MCF 10A (cell line): ENCODE measurements around the gene RAC2. TPM values are rescaled to one million over a fixed set of nuclear protein-coding genes. Genes with fewer than 3 reads are reported as not detected.
A peak's percentile ranks its signal among the peaks of the same experiment; 100 is the strongest.

Source experiments
- BruUV-seq: library from RNA; stranded (reverse); fragments of 400-500 nt; replicated peaks from 2 replicates; lab custom pipeline; 2021; lab: Mats Ljungman, UMichigan
- CTCF ChIA-PET: fragments of 300-600 bp; sonication (Branson Sonifier 250); formaldehyde crosslinking; extraction: SDS; loops from one replicate; lab custom pipeline; 2021; ENCODE audit warnings: antibody characterized with exemption, inconsistent platforms; lab: Yijun Ruan, JAX
- POLR2A ChIA-PET: fragments of 300-600, 350-650 bp; sonication (Branson Sonifier 250); formaldehyde crosslinking; extraction: SDS; loops from one replicate; lab custom pipeline; 2020; ENCODE audit warnings: antibody characterized with exemption, inconsistent platforms; lab: Yijun Ruan, JAX
- DNase-seq: peaks from one replicate; pipeline ENCODE4 v3.0.0-alpha.2; 2018; ENCODE audit not compliant: unreplicated experiment
- H3K27ac Mint-ChIP-seq: one replicate; pipeline ENCODE4 v1.8.0; 2022; ENCODE audit warnings: mild to moderate bottlenecking, low read depth, mixed read lengths; ENCODE audit not compliant: unreplicated experiment
- H3K27me3 Mint-ChIP-seq: one replicate; pipeline ENCODE4 v1.8.0; 2022; ENCODE audit warnings: mixed read lengths; ENCODE audit not compliant: insufficient read depth, unreplicated experiment
- H3K36me3 Mint-ChIP-seq: one replicate; pipeline ENCODE4 v1.8.0; 2022; ENCODE audit warnings: mild to moderate bottlenecking, moderate library complexity, mixed read lengths; ENCODE audit not compliant: insufficient read depth, unreplicated experiment
- H3K4me1 Mint-ChIP-seq: one replicate; pipeline ENCODE4 v1.8.0; 2022; ENCODE audit warnings: mixed read lengths; ENCODE audit not compliant: insufficient read depth, unreplicated experiment
- H3K4me3 Mint-ChIP-seq: one replicate; pipeline ENCODE4 v1.8.0; 2022; ENCODE audit warnings: mild to moderate bottlenecking, moderate library complexity, mixed read lengths; ENCODE audit not compliant: unreplicated experiment
- H3K9me3 Mint-ChIP-seq: one replicate; pipeline ENCODE4 v1.8.0; 2022; ENCODE audit warnings: mixed read lengths; ENCODE audit not compliant: unreplicated experiment
- intact Hi-C: fragments of 100-400 bp; cut with micrococcal nuclease; formaldehyde crosslinking; loops from 2 replicates; pipeline ENCODE4 v1.14.1; 2022
- total RNA-seq: library from RNA; stranded (reverse); gene quantifications from 2 replicates; pipeline ENCODE4 v1.2.3, GENCODE V29; 2022
- TF ChIP-seq, protein P1 (sequence below): fragments of 200-600 bp; IDR thresholded peaks from one replicate; pipeline ENCODE4 v1.8.0; 2022; ENCODE audit warnings: antibody characterized with exemption, mild to moderate bottlenecking; ENCODE audit not compliant: unreplicated experiment

RAC2 gene
- total RNA-seq, 1 experiment from 2014 or later = 42.4 TPM

DNA sequence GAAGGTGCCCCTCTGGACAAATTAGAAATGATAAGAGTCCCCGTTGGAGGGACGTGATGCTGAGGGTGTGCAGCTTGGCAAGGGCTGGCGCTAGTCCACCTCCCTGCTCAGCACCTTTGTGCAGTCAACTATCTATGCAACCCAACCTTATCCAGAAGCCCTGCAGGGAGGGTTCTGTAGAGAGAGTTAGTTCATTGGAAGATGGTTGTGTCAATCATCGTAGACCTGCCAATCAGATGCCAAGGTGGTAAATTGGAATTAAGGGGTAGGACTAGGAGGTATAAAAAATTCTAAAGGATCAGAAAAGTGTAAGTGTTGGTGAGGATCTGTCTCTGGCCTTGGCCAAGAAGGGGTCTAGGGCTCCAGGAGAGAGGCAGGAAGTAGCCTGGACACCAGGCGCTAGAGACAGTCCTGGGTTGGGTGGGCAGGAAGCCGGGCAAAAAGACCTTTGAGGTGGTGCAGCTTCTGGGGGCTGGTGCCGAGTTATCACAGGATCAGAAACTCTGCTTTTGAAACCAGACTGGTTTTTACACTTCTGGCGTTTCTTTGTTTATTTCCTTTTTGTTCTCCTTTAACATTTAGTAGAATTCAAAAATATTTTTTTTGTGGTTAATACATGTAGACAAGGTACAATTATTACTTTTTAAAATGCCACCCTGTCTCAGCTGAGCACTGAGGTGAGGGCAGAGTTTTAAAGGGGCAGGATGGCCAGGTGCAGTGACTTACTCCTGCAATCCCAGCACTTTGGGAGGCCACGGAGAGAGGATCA is 57.7 kb downstream of the RAC2 start:
- TF ChIP-seq, protein P1, sequence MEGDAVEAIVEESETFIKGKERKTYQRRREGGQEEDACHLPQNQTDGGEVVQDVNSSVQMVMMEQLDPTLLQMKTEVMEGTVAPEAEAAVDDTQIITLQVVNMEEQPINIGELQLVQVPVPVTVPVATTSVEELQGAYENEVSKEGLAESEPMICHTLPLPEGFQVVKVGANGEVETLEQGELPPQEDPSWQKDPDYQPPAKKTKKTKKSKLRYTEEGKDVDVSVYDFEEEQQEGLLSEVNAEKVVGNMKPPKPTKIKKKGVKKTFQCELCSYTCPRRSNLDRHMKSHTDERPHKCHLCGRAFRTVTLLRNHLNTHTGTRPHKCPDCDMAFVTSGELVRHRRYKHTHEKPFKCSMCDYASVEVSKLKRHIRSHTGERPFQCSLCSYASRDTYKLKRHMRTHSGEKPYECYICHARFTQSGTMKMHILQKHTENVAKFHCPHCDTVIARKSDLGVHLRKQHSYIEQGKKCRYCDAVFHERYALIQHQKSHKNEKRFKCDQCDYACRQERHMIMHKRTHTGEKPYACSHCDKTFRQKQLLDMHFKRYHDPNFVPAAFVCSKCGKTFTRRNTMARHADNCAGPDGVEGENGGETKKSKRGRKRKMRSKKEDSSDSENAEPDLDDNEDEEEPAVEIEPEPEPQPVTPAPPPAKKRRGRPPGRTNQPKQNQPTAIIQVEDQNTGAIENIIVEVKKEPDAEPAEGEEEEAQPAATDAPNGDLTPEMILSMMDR = no peak
- Mint-ChIP-seq H3K27ac (no peak overlapping the region), H3K36me3 (peaks cover 17% of the 10 kb centered on the region), H3K27me3 (no peaks in the 10 kb centered on the region), H3K4me1 (peaks cover 21% of the 10 kb centered on the region), H3K9me3 (no peaks in the 10 kb centered on the region), H3K4me3 (no peak overlapping the region)
- no TSS peak for BruUV-seq
- POLR2A ChIA-PET = interaction anchor here (1.4 to 1.6 kb wide), 2 partner anchors 10 to 11 kb away, joined by 5 read pairs; no protein-coding TSS in a partner anchor
- peak; percentile 77 for DNase-seq
- CTCF ChIA-PET = interaction anchor here (0.7 to 1.3 kb wide), 2 partner anchors 20 to 82 kb away, joined by 3 to 4 read pairs; no protein-coding TSS in a partner anchor
- intact Hi-C loops = no loop called here

DNA sequence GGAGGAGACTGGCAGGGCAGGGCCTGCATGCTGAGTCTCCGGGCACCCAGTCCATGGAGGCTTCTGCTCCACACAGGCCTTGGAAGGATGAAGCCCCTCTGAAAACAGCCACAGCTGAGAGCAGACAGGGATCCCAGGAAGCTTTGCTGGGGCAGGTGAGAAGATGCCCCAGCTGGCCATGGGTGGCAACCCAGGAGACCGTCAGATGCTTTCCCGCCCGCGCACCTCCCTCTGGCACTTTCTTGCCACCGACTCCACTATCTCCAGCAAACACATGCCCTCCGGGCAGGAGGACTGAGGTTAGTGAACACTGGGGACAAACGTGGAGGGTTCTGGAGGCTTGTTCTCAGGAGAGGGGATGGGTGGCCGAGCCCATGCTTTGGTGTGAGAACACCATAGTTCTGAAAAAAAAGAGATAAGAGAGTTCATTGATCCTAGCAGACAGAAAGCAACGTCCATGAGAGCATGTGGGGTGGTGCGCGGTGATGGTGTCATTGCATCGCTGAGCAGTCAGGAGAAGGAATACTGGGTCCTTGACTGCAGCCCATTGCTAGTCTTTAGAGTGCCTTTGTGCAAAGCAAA is 58.3 kb downstream of the RAC2 start:
- H3K4me3 Mint-ChIP-seq = no peak overlapping the region
- no TSS peak for BruUV-seq
- no peak for DNase-seq
- no peak overlapping the region for H3K27ac Mint-ChIP-seq
- ChIA-PET POLR2A (no interaction called here), CTCF (no interaction called here)
- H3K36me3 Mint-ChIP-seq = peaks cover 17% of the 10 kb centered on the region
- intact Hi-C loops = no loop called here
- H3K9me3 Mint-ChIP-seq = no peaks in the 10 kb centered on the region
- H3K27me3 Mint-ChIP-seq = no peaks in the 10 kb centered on the region
- H3K4me1 Mint-ChIP-seq = peaks cover 21% of the 10 kb centered on the region
- TF ChIP-seq, protein P1 = no peak

DNA sequence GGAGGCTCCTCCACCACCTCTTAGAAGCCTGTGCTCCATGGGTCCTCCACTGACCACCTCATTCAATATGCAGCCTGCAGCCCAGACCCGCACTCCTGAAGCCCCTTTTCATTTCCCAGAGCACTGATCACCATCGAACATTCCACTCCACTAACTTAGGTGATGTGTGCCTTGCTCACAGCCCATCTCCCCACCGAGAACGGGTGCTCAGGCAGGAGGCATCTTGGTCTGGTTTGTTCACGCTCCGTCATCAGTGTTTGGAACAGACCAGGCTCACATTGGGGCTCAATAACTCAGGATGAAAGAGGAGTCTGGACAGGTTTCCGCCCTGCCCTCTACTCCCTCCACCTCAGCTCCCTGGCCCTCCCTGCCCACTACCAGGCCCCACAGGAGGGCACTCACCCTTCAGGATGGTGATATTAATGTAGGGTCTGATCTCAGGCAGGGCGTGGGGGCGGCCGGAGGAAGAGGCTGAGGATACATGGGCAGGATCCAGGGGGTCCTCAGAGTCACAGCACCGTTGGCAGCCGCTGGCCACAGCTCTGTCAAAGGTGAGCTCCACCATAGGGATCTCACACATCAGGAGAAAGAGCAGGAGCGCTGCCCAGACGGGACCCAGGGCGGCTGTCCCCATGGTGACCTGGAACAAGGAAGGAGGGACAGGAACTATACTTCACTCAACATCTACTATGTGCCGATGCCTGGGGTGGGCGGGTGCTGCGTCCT is 59.1 kb downstream of the RAC2 start:
- Mint-ChIP-seq H3K27me3 (no peaks in the 10 kb centered on the region), H3K4me3 (no peak overlapping the region), H3K36me3 (peaks cover 17% of the 10 kb centered on the region), H3K9me3 (no peaks in the 10 kb centered on the region), H3K27ac (no peak overlapping the region), H3K4me1 (peaks cover 23% of the 10 kb centered on the region)
- no peak for DNase-seq
- ChIA-PET CTCF (no interaction called here), POLR2A (interaction anchor here (0.6 kb wide), 1 partner anchor 181 kb away, joined by 3 read pairs; no protein-coding TSS in a partner anchor)
- no TSS peak for BruUV-seq
- TF ChIP-seq, protein P1 = no peak
- intact Hi-C loops = no loop called here

DNA sequence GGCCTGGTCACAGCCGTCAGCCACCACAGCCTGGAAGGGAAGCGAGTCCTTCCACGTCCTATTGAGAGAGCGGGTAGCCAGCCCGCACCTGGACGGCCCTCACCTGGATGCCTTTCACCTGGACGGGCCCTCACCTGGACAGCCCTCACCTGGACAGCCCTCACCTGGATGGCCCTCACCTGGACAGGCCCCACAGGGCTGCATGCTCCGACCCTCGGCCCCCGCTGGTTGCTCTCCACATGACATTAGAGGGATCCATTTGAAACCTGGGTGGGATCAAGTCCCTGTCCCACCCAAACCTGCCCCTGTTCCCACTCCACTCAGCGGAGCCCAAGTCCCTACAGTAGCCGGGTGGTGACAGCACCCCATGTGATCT is 59.7 kb downstream of the RAC2 start:
- Mint-ChIP-seq H3K27ac (no peak overlapping the region), H3K4me3 (no peak overlapping the region), H3K27me3 (no peaks in the 10 kb centered on the region), H3K36me3 (peaks cover 17% of the 10 kb centered on the region), H3K9me3 (no peaks in the 10 kb centered on the region), H3K4me1 (peaks cover 25% of the 10 kb centered on the region)
- ChIA-PET CTCF (interaction anchor here (1.2 to 1.3 kb wide), 2 partner anchors 13 to 15 kb away, joined by 5 read pairs; no protein-coding TSS in a partner anchor), POLR2A (interaction anchor here (0.6 kb wide), 2 partner anchors 180 to 497 kb away, joined by 3 read pairs; no protein-coding TSS in a partner anchor)
- TF ChIP-seq, protein P1 = no peak
- DNase-seq = no peak
- BruUV-seq = no TSS peak
- intact Hi-C loops = no loop called here
